ENCODE results near the gene BSG. TPM values are rescaled to one million over a fixed set of nuclear protein-coding genes. Genes with fewer than 3 reads are reported as not detected.
A peak's percentile ranks its signal among the peaks of the same experiment; 100 is the strongest.

BSG gene
- total and polyA plus RNA-seq, 9 of the 15 experiments (the other 6 are each of a cell fraction or from before 2014, with no cell fraction given), result 4.6 to 495 (median 187) TPM

DNA sequence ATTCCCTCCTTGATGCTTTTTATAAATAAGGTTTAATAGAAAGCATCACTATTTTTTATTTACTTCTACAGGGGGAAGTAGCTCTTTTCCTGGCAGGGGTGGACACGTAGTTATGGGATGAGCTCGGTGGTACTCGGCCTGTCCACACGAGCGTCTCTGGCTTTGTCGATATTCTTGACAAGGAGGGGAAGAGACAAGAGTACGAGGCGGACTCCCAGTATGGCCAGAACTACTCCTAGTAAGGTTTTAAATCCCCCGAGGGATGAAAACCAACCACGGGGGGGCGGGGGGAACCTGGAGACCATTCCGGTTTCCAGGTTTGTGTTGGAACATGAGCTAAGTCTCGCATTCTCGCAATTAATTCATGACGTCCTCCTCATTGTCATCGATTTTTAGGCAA lies 5.6 kb upstream of the BSG start:
- ATAC-seq, result peak; percentile 11; the same call in 1 of the 3 replicates
- H2AFZ ChIP-seq (ENCODE audit: low read depth, low read length), result peak overlapping the region; percentile 70
- WGBS (ENCODE audit: insufficient coverage, low coverage, missing lambda C conversion rate), result 4% methylated on average over 12 of the region's 16 CpGs
- ChIA-PET CTCF (ENCODE audit: low intra/inter-chr PET ratio) (no interaction called here), POLR2A (interaction anchor here (0.6 to 1.9 kb wide), 6 partner anchors 8 to 476 kb away, joined by 3 to 11 read pairs (median 4); no protein-coding TSS in a partner anchor)
- FAIRE-seq, result peak; percentile 29
- intact Hi-C loops (cut with micrococcal nuclease) (no loop called here), in situ Hi-C loops (cut with MboI) (no loop called here)
- H3K36me3 ChIP-seq (ENCODE audit: control insufficient read depth, insufficient read depth, low read length), result peaks cover 3% of the 10 kb centered on the region; the same call in 1 of the 3 replicates
- H3K9me1 ChIP-seq (ENCODE audit: control insufficient read depth, insufficient read depth, low read length), result no peaks in the 10 kb centered on the region
- H3K27me3 ChIP-seq (ENCODE audit: control insufficient read depth in 2 of 2, insufficient read depth in 2 of 2, low read length in 2 of 2), result no peaks in the 10 kb centered on the region
- H3K9me3 ChIP-seq (replicated peaks; ENCODE audit: control insufficient read depth, insufficient read depth, low read depth, low read length), result peaks cover 10% of the 10 kb centered on the region
- peaks cover 0 to 31% of the 10 kb centered on the region in 2 experiments; a peak in 4 of 5 replicates for H3K4me1 ChIP-seq (replicated peaks in 1 of 2; ENCODE audit: control insufficient read depth in 2 of 2, insufficient read depth in 2 of 2, low read length in 2 of 2)
- TSS peak; percentile 84 for BruUV-seq (replicated peaks)
- H3K4me3 ChIP-seq, result peak overlapping the region; percentile 21
- peak overlapping the region; percentile 71 to 85; a peak in 3 of 4 replicates for H3K9ac ChIP-seq (ENCODE audit: insufficient read depth in 1 of 2, low read depth in 2 of 2, low read length in 2 of 2)
- peak overlapping the region; percentile 71 for H3K27ac ChIP-seq (ENCODE audit: extremely low read depth, low read depth, low read length)
- TF ChIP-seq, protein P1, sequence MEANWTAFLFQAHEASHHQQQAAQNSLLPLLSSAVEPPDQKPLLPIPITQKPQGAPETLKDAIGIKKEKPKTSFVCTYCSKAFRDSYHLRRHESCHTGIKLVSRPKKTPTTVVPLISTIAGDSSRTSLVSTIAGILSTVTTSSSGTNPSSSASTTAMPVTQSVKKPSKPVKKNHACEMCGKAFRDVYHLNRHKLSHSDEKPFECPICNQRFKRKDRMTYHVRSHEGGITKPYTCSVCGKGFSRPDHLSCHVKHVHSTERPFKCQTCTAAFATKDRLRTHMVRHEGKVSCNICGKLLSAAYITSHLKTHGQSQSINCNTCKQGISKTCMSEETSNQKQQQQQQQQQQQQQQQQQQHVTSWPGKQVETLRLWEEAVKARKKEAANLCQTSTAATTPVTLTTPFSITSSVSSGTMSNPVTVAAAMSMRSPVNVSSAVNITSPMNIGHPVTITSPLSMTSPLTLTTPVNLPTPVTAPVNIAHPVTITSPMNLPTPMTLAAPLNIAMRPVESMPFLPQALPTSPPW (CRISPR knock-in tag; IDR thresholded peaks at IDR 0.05), result peak; percentile 59
- 0 out of 2 replicates have a peak, but pooled peaks have one; percentile 2 for TF ChIP-seq CREB3L1 (IDR thresholded peaks at IDR 0.05; ENCODE audit: borderline replicate concordance, low read depth)
- TF ChIP-seq ZSCAN32 (CRISPR knock-in tag; IDR thresholded peaks at IDR 0.05), result no peak
- TF ChIP-seq POLR2H (tag; IDR thresholded peaks at IDR 0.05; ENCODE audit: low read depth), result peak; percentile 11; the same call in 1 of the 2 replicates
- TF ChIP-seq CTBP1 (IDR thresholded peaks at IDR 0.05; ENCODE audit: borderline replicate concordance), result peak; percentile 4; the same call in 1 of the 2 replicates
- 0 out of 4 replicates have a peak, but pooled peaks of 1 of the 2 experiments have one; percentile 6 for TF ChIP-seq ARNT (IDR thresholded peaks at IDR 0.05)
- no peak for TF ChIP-seq AFF4 (CRISPR knock-in tag; IDR thresholded peaks at IDR 0.05)
- 0 out of 2 replicates have a peak, but pooled peaks have one; percentile 6 for TF ChIP-seq PML (IDR thresholded peaks at IDR 0.05; ENCODE audit: low read length)
- peak; percentile 5; the same call in 1 of the 2 replicates for TF ChIP-seq RBFOX2 (IDR thresholded peaks at IDR 0.05; ENCODE audit: low read depth, low read length)
- 0 out of 4 replicates have a peak, but pooled peaks of 1 of the 2 experiments have one; percentile 4 for TF ChIP-seq MAZ (CRISPR knock-in tag; conservative IDR thresholded peaks at IDR 0.05 in 1 of 2, IDR thresholded peaks at IDR 0.05 in 1 of 2)
- no peak for TF ChIP-seq ZNF740 (CRISPR knock-in tag; IDR thresholded peaks at IDR 0.05)
- peak in 1 of 2 experiments; percentile 67; a peak in 2 of 4 replicates for TF ChIP-seq ZNF740 (tag; IDR thresholded peaks at IDR 0.05)
- DNase-seq (ENCODE audit: extremely low read depth in 1 of 4, low spot score in 3 of 4), result no peak
- H4K20me1 ChIP-seq (replicated peaks; ENCODE audit: control insufficient read depth, insufficient read depth, low read length), result no peaks in the 10 kb centered on the region
- H3K4me2 ChIP-seq (ENCODE audit: insufficient read depth, low read length), result peak overlapping the region; percentile 78
- H3K79me2 ChIP-seq (ENCODE audit: control insufficient read depth, insufficient read depth, low read length), result peaks cover 4% of the 10 kb centered on the region; the same call in 1 of the 3 replicates
